HG02840 (cell line): ENCODE measurements around the gene TRIM40.

ENCODE experiments used
- ATAC-seq: cut with Tn5 transposase; IDR thresholded peaks from one replicate; pipeline ENCODE4 v1.9.1; 2021; ENCODE audit warnings: mild to moderate bottlenecking, moderate library complexity, moderate number of reproducible peaks; ENCODE audit not compliant: unreplicated experiment, low FRiP score

The TRIM40 gene

GRCh38 chr6:30194797-30195690, 59.1 kb downstream of the TRIM40 start:
- ATAC-seq: no peak

- no peak for ATAC-seq
These were observed 60.0 kb downstream of the TRIM40 start for GRCh38 chr6:30195951-30196350.

- no peak for ATAC-seq
These were observed 60.4 kb downstream of the TRIM40 start for GRCh38 chr6:30196376-30196775.
